Measurements from ENCODE around the gene GRK1.

DNA sequence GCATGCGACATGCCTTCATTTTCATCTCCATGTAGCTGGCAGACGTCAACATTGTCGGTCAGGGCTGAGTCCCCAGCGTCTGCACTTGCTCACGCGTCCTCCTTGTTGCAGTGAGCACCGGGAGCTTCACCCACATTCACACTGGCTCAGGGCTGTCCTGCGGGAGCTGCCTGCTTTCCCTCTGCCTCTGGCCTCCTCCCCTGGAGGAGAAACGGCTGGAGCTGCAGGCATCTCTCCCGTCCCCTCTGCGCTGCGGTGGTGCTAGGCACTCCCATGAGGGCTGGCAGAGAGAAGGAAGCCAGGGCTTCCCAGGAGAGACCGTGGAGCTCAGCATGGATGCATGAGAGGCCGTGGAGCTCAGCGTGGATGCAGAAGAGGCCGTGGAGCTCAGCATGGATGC, 73.6 kb downstream of the GRK1 start:
- TF ChIP-seq EZH2phosphoT487 (IDR thresholded peaks at IDR 0.05; ENCODE audit: unreplicated experiment) (no peak), POLR2AphosphoS5 (IDR thresholded peaks at IDR 0.05; ENCODE audit: low read depth) (no peak), JUNB (IDR thresholded peaks at IDR 0.05; ENCODE audit: unreplicated experiment) (no peak), CREB1 (CRISPR knock-in tag; IDR thresholded peaks at IDR 0.05; ENCODE audit: low read depth) (no peak), EZH2 (IDR thresholded peaks at IDR 0.05; ENCODE audit: low read depth, unreplicated experiment) (no peak)
- TF ChIP-seq, protein P1, sequence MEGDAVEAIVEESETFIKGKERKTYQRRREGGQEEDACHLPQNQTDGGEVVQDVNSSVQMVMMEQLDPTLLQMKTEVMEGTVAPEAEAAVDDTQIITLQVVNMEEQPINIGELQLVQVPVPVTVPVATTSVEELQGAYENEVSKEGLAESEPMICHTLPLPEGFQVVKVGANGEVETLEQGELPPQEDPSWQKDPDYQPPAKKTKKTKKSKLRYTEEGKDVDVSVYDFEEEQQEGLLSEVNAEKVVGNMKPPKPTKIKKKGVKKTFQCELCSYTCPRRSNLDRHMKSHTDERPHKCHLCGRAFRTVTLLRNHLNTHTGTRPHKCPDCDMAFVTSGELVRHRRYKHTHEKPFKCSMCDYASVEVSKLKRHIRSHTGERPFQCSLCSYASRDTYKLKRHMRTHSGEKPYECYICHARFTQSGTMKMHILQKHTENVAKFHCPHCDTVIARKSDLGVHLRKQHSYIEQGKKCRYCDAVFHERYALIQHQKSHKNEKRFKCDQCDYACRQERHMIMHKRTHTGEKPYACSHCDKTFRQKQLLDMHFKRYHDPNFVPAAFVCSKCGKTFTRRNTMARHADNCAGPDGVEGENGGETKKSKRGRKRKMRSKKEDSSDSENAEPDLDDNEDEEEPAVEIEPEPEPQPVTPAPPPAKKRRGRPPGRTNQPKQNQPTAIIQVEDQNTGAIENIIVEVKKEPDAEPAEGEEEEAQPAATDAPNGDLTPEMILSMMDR (conservative IDR thresholded peaks at IDR 0.05; ENCODE audit: low read depth in 2 of 2), result no peak
- TF ChIP-seq, protein P2, sequence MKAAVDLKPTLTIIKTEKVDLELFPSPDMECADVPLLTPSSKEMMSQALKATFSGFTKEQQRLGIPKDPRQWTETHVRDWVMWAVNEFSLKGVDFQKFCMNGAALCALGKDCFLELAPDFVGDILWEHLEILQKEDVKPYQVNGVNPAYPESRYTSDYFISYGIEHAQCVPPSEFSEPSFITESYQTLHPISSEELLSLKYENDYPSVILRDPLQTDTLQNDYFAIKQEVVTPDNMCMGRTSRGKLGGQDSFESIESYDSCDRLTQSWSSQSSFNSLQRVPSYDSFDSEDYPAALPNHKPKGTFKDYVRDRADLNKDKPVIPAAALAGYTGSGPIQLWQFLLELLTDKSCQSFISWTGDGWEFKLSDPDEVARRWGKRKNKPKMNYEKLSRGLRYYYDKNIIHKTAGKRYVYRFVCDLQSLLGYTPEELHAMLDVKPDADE (IDR thresholded peaks at IDR 0.05), result no peak
- TF ChIP-seq, protein P3, sequence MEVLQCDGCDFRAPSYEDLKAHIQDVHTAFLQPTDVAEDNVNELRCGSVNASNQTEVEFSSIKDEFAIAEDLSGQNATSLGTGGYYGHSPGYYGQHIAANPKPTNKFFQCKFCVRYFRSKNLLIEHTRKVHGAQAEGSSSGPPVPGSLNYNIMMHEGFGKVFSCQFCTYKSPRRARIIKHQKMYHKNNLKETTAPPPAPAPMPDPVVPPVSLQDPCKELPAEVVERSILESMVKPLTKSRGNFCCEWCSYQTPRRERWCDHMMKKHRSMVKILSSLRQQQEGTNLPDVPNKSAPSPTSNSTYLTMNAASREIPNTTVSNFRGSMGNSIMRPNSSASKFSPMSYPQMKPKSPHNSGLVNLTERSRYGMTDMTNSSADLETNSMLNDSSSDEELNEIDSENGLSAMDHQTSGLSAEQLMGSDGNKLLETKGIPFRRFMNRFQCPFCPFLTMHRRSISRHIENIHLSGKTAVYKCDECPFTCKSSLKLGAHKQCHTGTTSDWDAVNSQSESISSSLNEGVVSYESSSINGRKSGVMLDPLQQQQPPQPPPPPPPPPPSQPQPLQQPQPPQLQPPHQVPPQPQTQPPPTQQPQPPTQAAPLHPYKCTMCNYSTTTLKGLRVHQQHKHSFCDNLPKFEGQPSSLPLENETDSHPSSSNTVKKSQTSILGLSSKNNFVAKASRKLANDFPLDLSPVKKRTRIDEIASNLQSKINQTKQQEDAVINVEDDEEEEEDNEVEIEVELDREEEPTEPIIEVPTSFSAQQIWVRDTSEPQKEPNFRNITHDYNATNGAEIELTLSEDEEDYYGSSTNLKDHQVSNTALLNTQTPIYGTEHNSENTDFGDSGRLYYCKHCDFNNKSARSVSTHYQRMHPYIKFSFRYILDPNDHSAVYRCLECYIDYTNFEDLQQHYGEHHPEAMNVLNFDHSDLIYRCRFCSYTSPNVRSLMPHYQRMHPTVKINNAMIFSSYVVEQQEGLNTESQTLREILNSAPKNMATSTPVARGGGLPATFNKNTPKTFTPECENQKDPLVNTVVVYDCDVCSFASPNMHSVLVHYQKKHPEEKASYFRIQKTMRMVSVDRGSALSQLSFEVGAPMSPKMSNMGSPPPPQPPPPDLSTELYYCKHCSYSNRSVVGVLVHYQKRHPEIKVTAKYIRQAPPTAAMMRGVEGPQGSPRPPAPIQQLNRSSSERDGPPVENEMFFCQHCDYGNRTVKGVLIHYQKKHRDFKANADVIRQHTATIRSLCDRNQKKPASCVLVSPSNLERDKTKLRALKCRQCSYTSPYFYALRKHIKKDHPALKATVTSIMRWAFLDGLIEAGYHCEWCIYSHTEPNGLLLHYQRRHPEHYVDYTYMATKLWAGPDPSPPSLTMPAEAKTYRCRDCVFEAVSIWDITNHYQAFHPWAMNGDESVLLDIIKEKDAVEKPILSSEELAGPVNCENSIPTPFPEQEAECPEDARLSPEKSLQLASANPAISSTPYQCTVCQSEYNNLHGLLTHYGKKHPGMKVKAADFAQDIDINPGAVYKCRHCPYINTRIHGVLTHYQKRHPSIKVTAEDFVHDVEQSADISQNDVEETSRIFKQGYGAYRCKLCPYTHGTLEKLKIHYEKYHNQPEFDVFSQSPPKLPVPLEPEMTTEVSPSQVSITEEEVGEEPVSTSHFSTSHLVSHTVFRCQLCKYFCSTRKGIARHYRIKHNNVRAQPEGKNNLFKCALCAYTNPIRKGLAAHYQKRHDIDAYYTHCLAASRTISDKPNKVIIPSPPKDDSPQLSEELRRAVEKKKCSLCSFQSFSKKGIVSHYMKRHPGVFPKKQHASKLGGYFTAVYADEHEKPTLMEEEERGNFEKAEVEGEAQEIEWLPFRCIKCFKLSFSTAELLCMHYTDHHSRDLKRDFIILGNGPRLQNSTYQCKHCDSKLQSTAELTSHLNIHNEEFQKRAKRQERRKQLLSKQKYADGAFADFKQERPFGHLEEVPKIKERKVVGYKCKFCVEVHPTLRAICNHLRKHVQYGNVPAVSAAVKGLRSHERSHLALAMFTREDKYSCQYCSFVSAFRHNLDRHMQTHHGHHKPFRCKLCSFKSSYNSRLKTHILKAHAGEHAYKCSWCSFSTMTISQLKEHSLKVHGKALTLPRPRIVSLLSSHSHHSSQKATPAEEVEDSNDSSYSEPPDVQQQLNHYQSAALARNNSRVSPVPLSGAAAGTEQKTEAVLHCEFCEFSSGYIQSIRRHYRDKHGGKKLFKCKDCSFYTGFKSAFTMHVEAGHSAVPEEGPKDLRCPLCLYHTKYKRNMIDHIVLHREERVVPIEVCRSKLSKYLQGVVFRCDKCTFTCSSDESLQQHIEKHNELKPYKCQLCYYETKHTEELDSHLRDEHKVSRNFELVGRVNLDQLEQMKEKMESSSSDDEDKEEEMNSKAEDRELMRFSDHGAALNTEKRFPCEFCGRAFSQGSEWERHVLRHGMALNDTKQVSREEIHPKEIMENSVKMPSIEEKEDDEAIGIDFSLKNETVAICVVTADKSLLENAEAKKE (CRISPR knock-in tag; IDR thresholded peaks at IDR 0.05), result no peak
- TF ChIP-seq, protein P4, sequence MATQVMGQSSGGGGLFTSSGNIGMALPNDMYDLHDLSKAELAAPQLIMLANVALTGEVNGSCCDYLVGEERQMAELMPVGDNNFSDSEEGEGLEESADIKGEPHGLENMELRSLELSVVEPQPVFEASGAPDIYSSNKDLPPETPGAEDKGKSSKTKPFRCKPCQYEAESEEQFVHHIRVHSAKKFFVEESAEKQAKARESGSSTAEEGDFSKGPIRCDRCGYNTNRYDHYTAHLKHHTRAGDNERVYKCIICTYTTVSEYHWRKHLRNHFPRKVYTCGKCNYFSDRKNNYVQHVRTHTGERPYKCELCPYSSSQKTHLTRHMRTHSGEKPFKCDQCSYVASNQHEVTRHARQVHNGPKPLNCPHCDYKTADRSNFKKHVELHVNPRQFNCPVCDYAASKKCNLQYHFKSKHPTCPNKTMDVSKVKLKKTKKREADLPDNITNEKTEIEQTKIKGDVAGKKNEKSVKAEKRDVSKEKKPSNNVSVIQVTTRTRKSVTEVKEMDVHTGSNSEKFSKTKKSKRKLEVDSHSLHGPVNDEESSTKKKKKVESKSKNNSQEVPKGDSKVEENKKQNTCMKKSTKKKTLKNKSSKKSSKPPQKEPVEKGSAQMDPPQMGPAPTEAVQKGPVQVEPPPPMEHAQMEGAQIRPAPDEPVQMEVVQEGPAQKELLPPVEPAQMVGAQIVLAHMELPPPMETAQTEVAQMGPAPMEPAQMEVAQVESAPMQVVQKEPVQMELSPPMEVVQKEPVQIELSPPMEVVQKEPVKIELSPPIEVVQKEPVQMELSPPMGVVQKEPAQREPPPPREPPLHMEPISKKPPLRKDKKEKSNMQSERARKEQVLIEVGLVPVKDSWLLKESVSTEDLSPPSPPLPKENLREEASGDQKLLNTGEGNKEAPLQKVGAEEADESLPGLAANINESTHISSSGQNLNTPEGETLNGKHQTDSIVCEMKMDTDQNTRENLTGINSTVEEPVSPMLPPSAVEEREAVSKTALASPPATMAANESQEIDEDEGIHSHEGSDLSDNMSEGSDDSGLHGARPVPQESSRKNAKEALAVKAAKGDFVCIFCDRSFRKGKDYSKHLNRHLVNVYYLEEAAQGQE (IDR thresholded peaks at IDR 0.05; ENCODE audit: unreplicated experiment), result no peak

All from GM23338 (cell line).